ENCODE measurements around the gene PRDM15. TPM values are rescaled to one million over a fixed set of nuclear protein-coding genes. Genes with fewer than 3 reads are reported as not detected.
A peak's percentile ranks its signal among the peaks of the same experiment; 100 is the strongest.

PRDM15 gene
- total and polyA plus RNA-seq, 2 donors (not counting 3 experiments of a cell fraction or from before 2014, with no cell fraction given): 11.8 to 12.9 TPM

DNA sequence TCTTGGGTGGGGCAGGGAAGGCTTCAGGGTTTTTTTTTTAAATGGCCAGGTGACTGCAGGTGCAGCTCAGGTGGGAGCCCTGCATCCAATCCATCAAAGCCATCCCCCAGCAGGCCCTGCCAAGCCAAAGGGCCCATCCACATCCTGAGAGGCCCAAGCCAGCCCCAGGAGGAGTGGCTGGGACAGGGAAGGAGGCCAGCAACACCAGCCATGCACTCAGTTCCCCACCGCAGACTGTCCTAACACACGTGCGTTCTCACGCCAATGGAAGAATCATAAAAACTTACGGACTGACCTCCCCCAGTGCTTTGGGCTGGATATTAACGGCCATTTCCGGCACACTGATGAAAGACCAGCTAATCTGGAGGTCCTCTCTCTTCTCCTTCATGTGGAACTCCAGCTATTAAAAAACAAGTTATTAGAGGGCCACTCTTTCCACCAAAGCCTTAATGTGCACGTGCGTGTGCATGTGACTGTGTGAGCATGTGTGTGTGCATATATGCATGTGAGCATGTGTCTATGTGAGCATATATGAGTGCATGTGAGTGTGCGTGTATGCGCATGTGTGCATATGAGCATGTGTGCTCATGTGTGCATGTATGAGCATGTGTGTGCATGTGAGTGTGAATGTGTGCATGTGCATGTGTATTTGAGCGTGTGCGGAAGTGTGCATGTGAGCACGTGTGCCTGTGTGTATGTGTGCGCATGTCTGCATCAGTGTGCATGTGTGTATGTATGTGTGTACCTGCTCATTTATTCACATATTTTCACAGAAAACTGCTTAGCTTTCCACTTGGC, 39.6 kb upstream of the PRDM15 start:
- no peaks in the 10 kb centered on the region for H3K4me1 ChIP-seq (ENCODE audit: control insufficient read depth, extremely low read depth, insufficient read depth, low read length)
- intact Hi-C loops (cut with micrococcal nuclease) (no loop called here), dilution Hi-C loops (cut with MboI; ENCODE audit: extremely low pct_ligation_motif_present, low sequenced_read_pairs) (no loop called here)
- no peaks in the 10 kb centered on the region for H3K9me3 ChIP-seq (replicated peaks; ENCODE audit: control insufficient read depth, insufficient read depth, low read length)
- H3K9ac ChIP-seq (replicated peaks; ENCODE audit: extremely low read depth, insufficient read depth, low read length): no peak overlapping the region
- H3K4me2 ChIP-seq (ENCODE audit: insufficient read depth, low read length): no peak overlapping the region
- no peak overlapping the region for H3K4me3 ChIP-seq (replicated peaks in 1 of 3; ENCODE audit: insufficient read depth in 1 of 3, low read depth in 1 of 3, low read length in 3 of 3)
- no TSS peak for BruUV-seq (replicated peaks)
- no peak for DNase-seq (ENCODE audit: low read depth, low spot score)
- peaks cover 2% of the 10 kb centered on the region for H3K79me2 ChIP-seq (ENCODE audit: control insufficient read depth, insufficient read depth, low read length)
- no peak for FAIRE-seq
- CTCF ChIA-PET: interaction anchor here (0.6 to 1.4 kb wide), 3 partner anchors 14 to 199 kb away, joined by 3 to 4 read pairs (median 4); no protein-coding TSS in a partner anchor
- no peak overlapping the region for H3K27ac ChIP-seq (ENCODE audit: insufficient read depth, low read depth, low read length)
- H3K27me3 ChIP-seq (ENCODE audit: control insufficient read depth in 2 of 2, insufficient read depth in 2 of 2, low read length in 2 of 2): no peaks in the 10 kb centered on the region
- no peaks in the 10 kb centered on the region for H4K20me1 ChIP-seq (replicated peaks; ENCODE audit: control insufficient read depth, extremely low read depth, insufficient read depth, low read length)
- H3K9me1 ChIP-seq (replicated peaks; ENCODE audit: control insufficient read depth, extremely low read depth, insufficient read depth, low read length): no peaks in the 10 kb centered on the region
- no peak overlapping the region for H2AFZ ChIP-seq (ENCODE audit: low read depth, low read length)
- TF ChIP-seq EZH2 (IDR thresholded peaks at IDR 0.05; ENCODE audit: borderline replicate concordance, low read depth, low read length, severe bottlenecking) (no peak), MYC (IDR thresholded peaks at IDR 0.05; ENCODE audit: low read depth, low read length) (no peak), FOS (IDR thresholded peaks at IDR 0.05; ENCODE audit: borderline replicate concordance, insufficient read depth, low read length) (no peak), MAX (IDR thresholded peaks at IDR 0.05; ENCODE audit: insufficient read depth, insufficient read length) (peak; percentile 47), JUN (IDR thresholded peaks at IDR 0.05; ENCODE audit: borderline replicate concordance, insufficient read depth, insufficient read length, low read depth) (no peak), POLR2AphosphoS5 (IDR thresholded peaks at IDR 0.05; ENCODE audit: insufficient read depth, low read depth, low read length) (no peak)
- POLR2A ChIA-PET: no interaction called here
- peaks cover 13 to 43% of the 10 kb centered on the region in 2 experiments for H3K36me3 ChIP-seq (ENCODE audit: control insufficient read depth in 2 of 2, extremely low read depth in 1 of 2, insufficient read depth in 2 of 2, low read length in 2 of 2)

DNA sequence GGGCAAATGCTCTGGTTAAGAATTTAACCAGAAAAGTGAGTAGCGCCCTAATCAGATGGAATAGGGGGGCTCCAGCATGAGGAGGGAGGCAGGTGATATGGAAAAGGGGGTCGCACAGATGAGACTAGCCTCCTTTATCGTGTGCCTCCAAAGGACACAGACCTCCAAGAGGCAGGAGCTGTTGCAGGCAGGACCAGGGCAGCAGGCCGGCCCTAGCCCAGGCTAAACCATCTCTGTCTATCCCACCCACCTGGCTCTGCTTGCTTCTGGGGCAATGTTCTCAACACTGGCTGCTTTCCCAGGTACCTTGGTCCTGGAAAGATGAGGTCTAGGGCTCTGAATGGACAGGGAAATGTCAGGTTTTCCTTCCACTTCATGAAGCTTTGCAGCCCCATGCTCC, 38.4 kb upstream of the PRDM15 start:
- POLR2A ChIA-PET: no interaction called here
- H3K4me2 ChIP-seq (ENCODE audit: insufficient read depth, low read length): no peak overlapping the region
- H3K79me2 ChIP-seq (ENCODE audit: control insufficient read depth, insufficient read depth, low read length): no peaks in the 10 kb centered on the region
- FAIRE-seq (no peak), DNase-seq (ENCODE audit: low read depth, low spot score) (no peak)
- TF ChIP-seq MAX (IDR thresholded peaks at IDR 0.05; ENCODE audit: insufficient read depth, insufficient read length) (no peak), JUN (IDR thresholded peaks at IDR 0.05; ENCODE audit: borderline replicate concordance, insufficient read depth, insufficient read length, low read depth) (no peak), GATA2 (IDR thresholded peaks at IDR 0.05; ENCODE audit: insufficient read depth, insufficient read length, low read depth, low read length) (no peak), POLR2AphosphoS5 (IDR thresholded peaks at IDR 0.05; ENCODE audit: insufficient read depth, low read depth, low read length) (no peak), POLR2A (IDR thresholded peaks at IDR 0.05; ENCODE audit: low read depth, low read length) (no peak), MYC (IDR thresholded peaks at IDR 0.05; ENCODE audit: low read depth, low read length) (no peak), FOS (IDR thresholded peaks at IDR 0.05; ENCODE audit: borderline replicate concordance, insufficient read depth, low read length) (no peak), EZH2 (IDR thresholded peaks at IDR 0.05; ENCODE audit: borderline replicate concordance, low read depth, low read length, severe bottlenecking) (no peak)
- TF ChIP-seq, protein P1, sequence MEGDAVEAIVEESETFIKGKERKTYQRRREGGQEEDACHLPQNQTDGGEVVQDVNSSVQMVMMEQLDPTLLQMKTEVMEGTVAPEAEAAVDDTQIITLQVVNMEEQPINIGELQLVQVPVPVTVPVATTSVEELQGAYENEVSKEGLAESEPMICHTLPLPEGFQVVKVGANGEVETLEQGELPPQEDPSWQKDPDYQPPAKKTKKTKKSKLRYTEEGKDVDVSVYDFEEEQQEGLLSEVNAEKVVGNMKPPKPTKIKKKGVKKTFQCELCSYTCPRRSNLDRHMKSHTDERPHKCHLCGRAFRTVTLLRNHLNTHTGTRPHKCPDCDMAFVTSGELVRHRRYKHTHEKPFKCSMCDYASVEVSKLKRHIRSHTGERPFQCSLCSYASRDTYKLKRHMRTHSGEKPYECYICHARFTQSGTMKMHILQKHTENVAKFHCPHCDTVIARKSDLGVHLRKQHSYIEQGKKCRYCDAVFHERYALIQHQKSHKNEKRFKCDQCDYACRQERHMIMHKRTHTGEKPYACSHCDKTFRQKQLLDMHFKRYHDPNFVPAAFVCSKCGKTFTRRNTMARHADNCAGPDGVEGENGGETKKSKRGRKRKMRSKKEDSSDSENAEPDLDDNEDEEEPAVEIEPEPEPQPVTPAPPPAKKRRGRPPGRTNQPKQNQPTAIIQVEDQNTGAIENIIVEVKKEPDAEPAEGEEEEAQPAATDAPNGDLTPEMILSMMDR (IDR thresholded peaks at IDR 0.05; ENCODE audit: extremely low read depth in 1 of 2, insufficient read depth in 1 of 2, low read depth in 1 of 2, low read length in 2 of 2): no peak
- no peak overlapping the region for H3K4me3 ChIP-seq (replicated peaks in 1 of 3; ENCODE audit: insufficient read depth in 1 of 3, low read depth in 1 of 3, low read length in 3 of 3)
- intact Hi-C loops (cut with micrococcal nuclease) (no loop called here), dilution Hi-C loops (cut with MboI; ENCODE audit: extremely low pct_ligation_motif_present, low sequenced_read_pairs) (no loop called here)
- no TSS peak for BruUV-seq (replicated peaks)
- H4K20me1 ChIP-seq (replicated peaks; ENCODE audit: control insufficient read depth, extremely low read depth, insufficient read depth, low read length): no peaks in the 10 kb centered on the region
- no peak overlapping the region for H3K9ac ChIP-seq (replicated peaks; ENCODE audit: extremely low read depth, insufficient read depth, low read length)
- H3K27ac ChIP-seq (ENCODE audit: insufficient read depth, low read depth, low read length): no peak overlapping the region
- H3K9me3 ChIP-seq (replicated peaks; ENCODE audit: control insufficient read depth, insufficient read depth, low read length): no peaks in the 10 kb centered on the region
- H3K4me1 ChIP-seq (ENCODE audit: control insufficient read depth, extremely low read depth, insufficient read depth, low read length): no peaks in the 10 kb centered on the region
- CTCF ChIA-PET: interaction anchor here (1.4 kb wide), 1 partner anchor 15 kb away, joined by 4 read pairs; no protein-coding TSS in a partner anchor
- H2AFZ ChIP-seq (ENCODE audit: low read depth, low read length): no peak overlapping the region
- H3K36me3 ChIP-seq (ENCODE audit: control insufficient read depth in 2 of 2, extremely low read depth in 1 of 2, insufficient read depth in 2 of 2, low read length in 2 of 2): peaks cover 13 to 51% of the 10 kb centered on the region in 2 experiments
- no peaks in the 10 kb centered on the region for H3K27me3 ChIP-seq (ENCODE audit: control insufficient read depth in 2 of 2, insufficient read depth in 2 of 2, low read length in 2 of 2)
- H3K9me1 ChIP-seq (replicated peaks; ENCODE audit: control insufficient read depth, extremely low read depth, insufficient read depth, low read length): no peaks in the 10 kb centered on the region
